ENCODE results near the gene SCUBE2.

The SCUBE2 gene

DNA sequence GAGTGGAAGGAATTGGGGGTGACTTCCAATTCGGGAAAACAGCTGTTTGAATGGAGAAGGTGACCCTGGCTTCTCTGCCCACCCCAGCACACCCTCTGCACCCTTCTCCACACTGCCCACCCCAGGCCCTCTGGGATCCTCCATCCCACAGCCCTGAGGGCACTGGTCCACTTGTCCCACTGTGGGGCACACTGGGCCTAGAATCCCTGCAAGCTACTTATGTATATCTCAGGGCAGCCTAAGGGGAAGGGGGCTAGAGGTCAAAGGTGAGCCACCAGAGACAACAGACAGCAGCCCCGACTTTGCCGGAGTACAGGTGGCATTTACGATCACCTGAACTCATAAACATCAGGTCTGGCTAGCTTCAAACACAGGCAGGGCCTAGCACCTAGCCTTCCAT is 673 bp upstream of the SCUBE2 start:
- H3K4me3 ChIP-seq (ENCODE audit: low read depth, low read length) = peak overlapping the region; percentile 50; the same call in 1 of the 2 replicates

DNA sequence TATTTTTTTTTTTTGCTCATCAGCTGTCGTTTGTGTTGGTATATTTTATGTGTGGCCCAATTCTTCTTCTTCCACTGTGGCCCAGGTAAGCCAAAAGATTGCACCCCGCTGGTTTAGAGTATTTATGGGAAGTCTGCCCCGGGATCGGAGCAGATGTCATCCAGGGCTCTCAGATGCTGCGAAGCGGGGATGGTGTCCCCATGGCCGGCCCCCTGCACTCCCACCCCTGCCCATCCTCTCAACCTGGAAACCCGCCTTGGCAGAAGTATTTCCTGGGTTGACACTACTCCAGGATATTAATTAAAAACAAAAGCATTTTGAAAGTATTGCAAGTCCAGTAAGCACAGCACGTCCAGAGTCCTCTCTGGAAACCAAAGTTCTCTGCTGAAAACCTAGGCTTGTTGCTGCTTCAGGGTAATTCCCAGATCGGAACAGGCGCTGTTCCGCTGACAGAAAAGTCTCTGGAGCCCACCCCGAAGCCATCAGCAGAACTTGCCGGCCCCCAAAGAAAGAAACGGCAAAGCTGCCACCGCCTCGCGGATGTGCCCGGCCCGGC is 833 bp downstream of the SCUBE2 start:
- H3K4me3 ChIP-seq (ENCODE audit: low read depth, low read length) = peak overlapping the region; percentile 50
- TF ChIP-seq, protein P1, sequence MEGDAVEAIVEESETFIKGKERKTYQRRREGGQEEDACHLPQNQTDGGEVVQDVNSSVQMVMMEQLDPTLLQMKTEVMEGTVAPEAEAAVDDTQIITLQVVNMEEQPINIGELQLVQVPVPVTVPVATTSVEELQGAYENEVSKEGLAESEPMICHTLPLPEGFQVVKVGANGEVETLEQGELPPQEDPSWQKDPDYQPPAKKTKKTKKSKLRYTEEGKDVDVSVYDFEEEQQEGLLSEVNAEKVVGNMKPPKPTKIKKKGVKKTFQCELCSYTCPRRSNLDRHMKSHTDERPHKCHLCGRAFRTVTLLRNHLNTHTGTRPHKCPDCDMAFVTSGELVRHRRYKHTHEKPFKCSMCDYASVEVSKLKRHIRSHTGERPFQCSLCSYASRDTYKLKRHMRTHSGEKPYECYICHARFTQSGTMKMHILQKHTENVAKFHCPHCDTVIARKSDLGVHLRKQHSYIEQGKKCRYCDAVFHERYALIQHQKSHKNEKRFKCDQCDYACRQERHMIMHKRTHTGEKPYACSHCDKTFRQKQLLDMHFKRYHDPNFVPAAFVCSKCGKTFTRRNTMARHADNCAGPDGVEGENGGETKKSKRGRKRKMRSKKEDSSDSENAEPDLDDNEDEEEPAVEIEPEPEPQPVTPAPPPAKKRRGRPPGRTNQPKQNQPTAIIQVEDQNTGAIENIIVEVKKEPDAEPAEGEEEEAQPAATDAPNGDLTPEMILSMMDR (IDR thresholded peaks at IDR 0.05; ENCODE audit: low read depth, low read length) = no peak

More for the DNA sequence above, 673 bp upstream of the SCUBE2 start:
- TF ChIP-seq, protein P1 (IDR thresholded peaks at IDR 0.05; ENCODE audit: low read depth, low read length) = no peak

DNA sequence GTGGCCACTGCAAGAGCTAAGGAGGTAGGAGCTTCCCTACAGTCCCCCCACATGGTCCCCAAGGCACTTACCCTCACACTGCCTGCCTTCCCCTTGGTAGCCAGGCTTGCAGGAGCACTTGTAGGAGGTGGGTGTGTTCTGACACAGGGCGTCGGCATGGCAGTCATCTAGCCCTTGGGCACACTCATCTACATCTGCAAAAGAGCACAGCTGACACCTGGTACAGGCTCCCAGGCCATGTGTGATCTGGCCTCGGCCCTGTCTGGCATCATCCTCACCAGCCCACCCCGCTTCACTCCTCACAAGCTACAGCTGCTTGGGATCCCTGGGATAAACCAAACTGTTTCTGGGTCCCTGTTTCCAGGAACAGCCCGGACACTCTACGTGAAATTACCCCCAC is 1.8 kb downstream of the SCUBE2 start:
- TF ChIP-seq, protein P1 (IDR thresholded peaks at IDR 0.05; ENCODE audit: low read depth, low read length) = no peak
- no peak overlapping the region for H3K4me3 ChIP-seq (ENCODE audit: low read depth, low read length)

DNA sequence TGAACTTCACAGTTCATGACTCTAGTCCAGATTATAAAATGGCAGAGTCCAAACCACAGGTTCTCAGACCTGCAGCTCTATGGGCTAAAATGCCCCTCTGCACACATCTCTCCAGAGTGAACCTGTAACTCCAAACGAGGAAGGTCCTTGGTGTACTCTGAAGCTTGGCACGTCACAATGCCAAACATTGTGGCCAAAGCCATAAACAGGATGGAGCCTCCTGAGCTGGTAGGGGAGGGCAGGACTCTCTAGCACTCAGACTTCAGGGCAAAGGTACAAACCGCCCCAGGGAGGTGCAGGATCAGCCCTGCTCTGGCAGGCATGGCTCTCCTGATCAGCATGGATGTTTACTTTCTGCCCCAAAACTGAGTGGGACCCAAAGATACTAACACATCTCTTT is 2.3 kb downstream of the SCUBE2 start:
- no peak overlapping the region for H3K4me3 ChIP-seq (ENCODE audit: low read depth, low read length)
- TF ChIP-seq, protein P1 (IDR thresholded peaks at IDR 0.05; ENCODE audit: low read depth, low read length) = no peak

DNA sequence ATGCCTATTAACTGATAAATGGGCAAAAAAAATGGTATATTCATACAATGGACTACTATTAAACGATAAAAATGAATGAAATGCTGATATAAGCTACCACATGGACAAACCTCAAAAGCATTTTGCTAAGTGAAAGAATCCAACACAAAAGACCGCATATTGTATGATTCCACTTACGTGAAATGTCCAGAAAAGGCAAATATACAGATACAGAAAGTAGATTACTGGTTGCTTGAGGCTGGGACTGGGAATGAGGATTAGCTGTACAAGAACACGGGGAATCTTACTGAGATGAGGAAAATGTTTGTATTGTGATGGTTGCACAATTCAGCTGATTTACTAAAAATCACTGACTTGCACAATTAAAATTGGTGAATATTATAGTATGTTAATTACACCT is 8.8 kb downstream of the SCUBE2 start:
- no peak overlapping the region for H3K4me3 ChIP-seq (ENCODE audit: low read depth, low read length)
- TF ChIP-seq, protein P1 (IDR thresholded peaks at IDR 0.05; ENCODE audit: low read depth, low read length) = no peak

DNA sequence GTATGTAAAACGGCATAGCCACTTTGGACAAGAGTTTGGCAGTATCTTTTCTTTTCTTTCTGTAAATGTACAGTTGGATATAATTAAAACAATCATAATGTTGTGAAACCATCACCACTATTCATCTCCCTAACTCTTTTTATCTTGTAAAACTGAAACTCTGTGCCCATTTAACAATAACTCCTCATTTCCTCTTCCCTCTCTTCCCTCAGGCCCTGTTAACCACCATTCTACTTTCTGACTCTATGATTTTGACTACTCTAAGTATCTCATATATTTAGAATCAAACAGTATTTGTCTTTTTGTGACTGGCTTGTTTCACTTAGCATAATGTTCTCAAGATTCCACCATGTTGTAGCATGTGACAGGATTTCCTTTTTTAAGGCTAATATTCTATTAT is 10.2 kb downstream of the SCUBE2 start:
- TF ChIP-seq, protein P1 (IDR thresholded peaks at IDR 0.05; ENCODE audit: low read depth, low read length) = no peak
- H3K4me3 ChIP-seq (ENCODE audit: low read depth, low read length) = no peak overlapping the region

DNA sequence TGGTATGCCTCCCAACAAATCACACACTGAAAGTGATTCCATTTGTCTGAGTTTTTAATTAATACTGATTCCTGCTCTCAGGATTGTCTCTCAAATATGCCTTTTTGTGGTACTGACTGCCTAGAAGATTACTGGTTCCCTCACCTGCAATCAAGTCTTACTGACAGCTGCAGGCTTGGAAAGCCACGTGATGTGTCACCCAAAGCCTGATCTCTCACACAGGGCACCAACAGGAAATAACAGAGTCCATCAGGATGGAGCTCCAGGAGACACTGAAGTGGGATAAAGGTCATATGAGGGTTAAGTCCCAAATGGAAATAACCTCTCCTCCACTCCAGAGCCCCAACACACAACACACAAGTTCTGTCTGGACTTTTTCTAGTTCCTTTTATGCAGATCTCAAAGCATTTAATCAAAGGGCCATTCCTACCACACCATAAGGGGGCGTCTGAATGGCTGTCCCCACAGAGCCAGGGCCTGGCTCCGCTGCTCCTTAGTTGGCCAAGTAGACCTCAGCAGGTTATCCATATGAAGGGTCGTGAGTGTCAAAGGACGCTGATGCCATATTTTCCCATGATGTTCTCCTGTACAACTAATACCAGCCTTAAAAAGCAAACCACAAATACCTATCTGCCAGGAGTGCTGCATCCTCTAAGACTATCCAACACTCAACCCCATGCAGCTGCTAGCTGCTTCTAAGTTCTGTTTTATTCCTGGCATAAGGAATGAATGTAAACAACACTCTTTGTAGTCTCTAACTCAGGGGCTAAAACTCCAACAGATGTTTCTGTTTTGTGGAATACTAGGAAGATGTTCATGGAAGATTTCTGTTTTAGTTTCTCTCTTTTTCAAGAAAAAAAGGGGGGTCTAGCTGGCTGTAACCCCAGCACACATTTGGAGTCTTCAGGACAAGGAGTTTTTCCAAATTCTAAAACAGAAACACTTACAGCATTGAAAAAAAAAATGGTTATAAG is 13.0 kb downstream of the SCUBE2 start:
- TF ChIP-seq, protein P1 (IDR thresholded peaks at IDR 0.05; ENCODE audit: low read depth, low read length) = no peak
- H3K4me3 ChIP-seq (ENCODE audit: low read depth, low read length) = no peak overlapping the region
